Prostate gland (tissue), 2 donors: ENCODE results near the gene CRYGN. TPM values are rescaled to one million over a fixed set of nuclear protein-coding genes. Genes with fewer than 3 reads are reported as not detected.
A peak's percentile ranks its signal among the peaks of the same experiment; 100 is the strongest.

ENCODE experiments used
- DNase-seq: peaks from one replicate; pipeline ENCODE4 v3.0.0-alpha.2; 2019; ENCODE audit warnings: low spot score
- H3K27ac ChIP-seq, 2 donors: fragments of 200-600 bp; sonication (generic); 2 replicates each; pipeline ENCODE4 v1.5.1; 2017 to 2019
- H3K27me3 ChIP-seq: fragments of 200-600 bp; sonication (generic); replicated peaks from 2 replicates; pipeline ENCODE4 v1.5.1; 2019; ENCODE audit not compliant: insufficient read depth
- H3K36me3 ChIP-seq, 2 donors: fragments of 200-600 bp; sonication (generic); 1 replicate in 1 of 2; 2 replicates in 1 of 2; pipeline versions ENCODE4 v1.5.1 to v1.8.1; 2017 to 2019
- H3K4me1 ChIP-seq: fragments of 200-600 bp; sonication (generic); replicated peaks from 2 replicates; pipeline ENCODE4 v1.5.1; 2019
- H3K4me3 ChIP-seq, 2 donors: fragments of 200-600 bp; sonication (generic); 2 replicates each; pipeline ENCODE4 v1.5.1; 2017 to 2019
- H3K9me3 ChIP-seq: fragments of 200-600 bp; sonication (generic); 2 replicates; pipeline ENCODE4 v1.5.1; 2017
- CTCF ChIP-seq, 4 experiments: fragments of 200-600 bp in 2 of 4; fragments of 450-650 bp in 2 of 4; sonication (generic) in 2 of 4; IDR thresholded peaks; 1 replicate in 3 of 4; 2 replicates in 1 of 4; pipeline ENCODE4 v1.5.1; 2016 to 2019; ENCODE audit warnings: antibody characterized with exemption in 4 of 4, mild to moderate bottlenecking in 2 of 4, moderate library complexity in 2 of 4
- POLR2A ChIP-seq: fragments of 450-650 bp; IDR thresholded peaks from one replicate; pipeline ENCODE4 v1.6.1; 2016; ENCODE audit warnings: antibody characterized with exemption, mild to moderate bottlenecking
- POLR2AphosphoS5 ChIP-seq: sonication (generic); formaldehyde crosslinking; IDR thresholded peaks from one replicate; pipeline ENCODE4 v1.6.1; 2017; ENCODE audit warnings: antibody characterized with exemption
- WGBS: methylation state at CpG from one replicate; pipeline ENCODE4 v1.1.5; 2018; 5-methylcytosine and 5-hydroxymethylcytosine counted together
- intact Hi-C: fragments of 100-400 bp; cut with DNase I; formaldehyde crosslinking; loops from one replicate; pipeline ENCODE4 v1.14.2; 2022
- total RNA-seq, 2 donors: library from RNA; depleted of rRNA; stranded (reverse); fragments of >200 nt; gene quantifications; one replicate each; pipeline ENCODE4 v1.1.0, GENCODE V29; 2016

The CRYGN gene
- total RNA-seq, 2 donors from 2014 or later, result not detected

DNA sequence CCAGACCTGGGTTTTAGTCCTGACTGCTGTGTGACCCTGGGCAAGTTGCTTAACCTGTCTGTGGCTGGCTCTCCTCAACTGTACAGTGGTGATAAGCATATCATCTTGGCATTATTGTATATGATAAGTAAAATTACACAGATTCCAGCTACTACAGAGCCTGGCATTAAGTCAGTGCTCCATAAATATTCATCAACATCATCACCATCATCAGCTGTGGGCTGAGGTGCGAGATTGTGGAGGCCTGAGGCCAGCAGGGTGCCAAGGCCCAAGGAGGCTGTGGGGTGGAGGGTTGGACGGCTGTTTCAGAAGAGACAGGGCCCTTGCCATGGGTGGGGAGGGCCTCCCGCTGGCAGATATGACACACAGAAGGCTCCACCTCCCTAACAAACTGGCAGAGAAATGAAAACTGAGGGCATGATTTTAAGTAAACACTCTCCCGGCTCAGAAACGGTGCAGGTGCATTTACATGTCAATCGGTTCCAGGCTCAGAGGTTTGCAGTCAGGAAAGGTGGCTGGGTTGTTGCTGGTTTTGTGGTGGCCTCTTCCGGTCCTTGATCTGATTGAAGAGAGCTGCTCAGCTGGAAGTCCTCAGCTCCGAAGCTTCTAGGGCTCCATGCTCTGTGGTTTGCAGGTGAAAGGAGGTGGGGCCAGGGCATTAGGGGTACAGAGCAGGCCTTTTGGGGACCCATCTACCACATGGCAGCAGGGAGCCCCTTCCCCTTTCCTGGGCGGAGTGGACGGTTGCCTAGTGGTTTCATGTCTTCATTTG, 10.2 kb downstream of the CRYGN start:
- intact Hi-C loops, result no loop called here
- 45% methylated on average over 10 of the region's 10 CpGs for WGBS
- H3K27me3 ChIP-seq, result no peaks in the 10 kb centered on the region
- no peaks in the 10 kb centered on the region for H3K36me3 ChIP-seq
- no peak for DNase-seq
- no peak overlapping the region for H3K4me3 ChIP-seq
- TF ChIP-seq POLR2A, result no peak
- no peak for TF ChIP-seq CTCF (IDR thresholded peaks at IDR 0.05)
- TF ChIP-seq POLR2AphosphoS5, result no peak
- no peaks in the 10 kb centered on the region for H3K4me1 ChIP-seq
- H3K9me3 ChIP-seq, result no peaks in the 10 kb centered on the region
- H3K27ac ChIP-seq, result no peak overlapping the region

DNA sequence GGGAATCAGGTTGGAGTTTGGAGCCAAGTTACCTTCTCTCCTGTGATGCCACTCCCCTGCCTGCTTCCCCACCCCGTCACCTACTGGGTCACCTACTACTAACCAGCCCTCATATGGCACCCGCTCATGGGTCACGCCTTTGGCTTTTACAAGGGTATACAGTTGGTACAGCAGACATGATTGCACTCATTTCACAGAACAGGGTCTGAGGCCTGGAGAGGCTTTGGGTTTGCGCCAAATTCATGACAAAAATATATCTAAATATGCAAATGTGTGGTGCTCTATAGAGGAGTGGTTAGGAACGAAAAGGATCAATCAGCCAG, 10.7 kb downstream of the CRYGN start:
- no peak for TF ChIP-seq POLR2A
- no peak for TF ChIP-seq CTCF (IDR thresholded peaks at IDR 0.05)
- no peak for TF ChIP-seq POLR2AphosphoS5
- Histone ChIP-seq H3K4me1 (no peaks in the 10 kb centered on the region), H3K36me3 (no peaks in the 10 kb centered on the region), H3K27me3 (no peaks in the 10 kb centered on the region), H3K9me3 (no peaks in the 10 kb centered on the region), H3K4me3 (no peak overlapping the region), H3K27ac (peak overlapping the region; percentile 26 to 49)
- no peak for DNase-seq
- intact Hi-C loops, result no loop called here
- WGBS, result 91% methylated on average over 5 of the region's 5 CpGs

GRCh38 chr7:151428378-151429236, 11.3 kb downstream of the CRYGN start:
- TF ChIP-seq POLR2A, result no peak
- TF ChIP-seq POLR2AphosphoS5, result no peak
- no peak for TF ChIP-seq CTCF (IDR thresholded peaks at IDR 0.05)
- Histone ChIP-seq H3K9me3 (no peaks in the 10 kb centered on the region), H3K27ac (peak overlapping the region; percentile 46 to 49), H3K4me3 (no peak overlapping the region), H3K36me3 (no peaks in the 10 kb centered on the region), H3K27me3 (no peaks in the 10 kb centered on the region), H3K4me1 (no peaks in the 10 kb centered on the region)
- WGBS, result 37% methylated on average over 13 of the region's 13 CpGs
- DNase-seq, result no peak
- intact Hi-C loops, result no loop called here

DNA sequence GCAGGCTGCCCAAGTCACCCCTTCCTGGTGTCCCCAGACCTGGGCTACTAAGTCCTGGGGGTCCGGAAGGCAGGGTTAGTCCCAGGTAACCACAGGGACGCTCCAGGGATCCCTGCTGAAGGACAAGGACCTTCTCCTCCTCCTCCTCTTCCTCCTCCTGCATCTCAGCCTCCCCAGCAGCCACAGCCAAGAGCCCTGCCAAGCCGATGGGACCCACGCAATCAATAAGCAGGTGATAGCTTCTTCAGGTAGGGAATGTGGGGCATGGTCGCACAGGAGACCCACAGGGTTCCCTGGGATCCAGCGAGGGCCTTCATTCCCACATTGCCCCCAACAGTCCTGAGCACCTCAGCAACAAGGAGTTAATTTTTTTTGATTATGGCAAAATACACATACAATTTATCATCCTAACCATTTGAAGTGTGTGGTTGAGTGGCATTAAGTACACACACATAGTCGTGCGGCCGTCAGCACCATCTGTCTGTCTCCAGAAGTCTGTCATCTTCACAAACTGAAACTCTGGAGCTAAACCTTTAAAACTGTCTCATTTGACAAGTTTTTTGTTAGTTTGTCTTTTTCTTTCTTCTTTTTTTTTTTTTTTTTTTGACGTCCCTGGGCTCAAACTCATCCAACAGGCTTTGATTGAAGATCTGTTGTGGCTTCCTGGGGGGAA, 12.1 kb downstream of the CRYGN start:
- H3K4me1 ChIP-seq, result no peaks in the 10 kb centered on the region
- WGBS, result 53% methylated on average over 10 of the region's 10 CpGs

More for the DNA sequence above, 12.1 kb downstream of the CRYGN start:
- H3K4me3 ChIP-seq, result no peak overlapping the region
- H3K36me3 ChIP-seq, result no peaks in the 10 kb centered on the region
- no peak for DNase-seq
- intact Hi-C loops, result no loop called here
- no peaks in the 10 kb centered on the region for H3K27me3 ChIP-seq
- no peaks in the 10 kb centered on the region for H3K9me3 ChIP-seq
- no peak for TF ChIP-seq POLR2A
- TF ChIP-seq POLR2AphosphoS5, result no peak
- no peak for TF ChIP-seq CTCF (IDR thresholded peaks at IDR 0.05)
- H3K27ac ChIP-seq, result peak overlapping the region; percentile 46 to 49
